GM21825 (cell line): ENCODE data around the gene TRPM8.
A peak's percentile ranks its signal among the peaks of the same experiment; 100 is the strongest.

Experiments
- ATAC-seq: cut with Tn5 transposase; IDR thresholded peaks from one replicate; pipeline ENCODE4 v1.9.1; 2021; ENCODE audit warnings: mild to moderate bottlenecking, moderate library complexity; ENCODE audit not compliant: unreplicated experiment

The TRPM8 gene

GRCh38 chr2:233973786-233974185 lies 56.6 kb downstream of the TRPM8 start:
- no peak for ATAC-seq

GRCh38 chr2:233974530-233975071 lies 57.4 kb downstream of the TRPM8 start:
- ATAC-seq: no peak

- ATAC-seq: no peak
Observed at GRCh38 chr2:233976087-233976486, 58.9 kb downstream of the TRPM8 start.

GRCh38 chr2:233976690-233977294 lies 59.6 kb downstream of the TRPM8 start:
- ATAC-seq: no peak

GRCh38 chr2:233977296-233977837 lies 60.2 kb downstream of the TRPM8 start:
- ATAC-seq: no peak

- ATAC-seq: no peak
Observed at GRCh38 chr2:233979748-233980147, 62.6 kb downstream of the TRPM8 start.

GRCh38 chr2:233980955-233981561 lies 63.9 kb downstream of the TRPM8 start:
- ATAC-seq: no peak

- no peak for ATAC-seq
Observed at GRCh38 chr2:233981574-233982420, 64.6 kb downstream of the TRPM8 start.

- no peak for ATAC-seq
Observed at GRCh38 chr2:233982421-233983121, 65.4 kb downstream of the TRPM8 start.

GRCh38 chr2:233983445-233983844 lies 66.3 kb downstream of the TRPM8 start:
- ATAC-seq: no peak

GRCh38 chr2:233988581-233988980 lies 71.4 kb downstream of the TRPM8 start:
- ATAC-seq: no peak

- no peak for ATAC-seq
Observed at GRCh38 chr2:233989221-233989858, 72.2 kb downstream of the TRPM8 start.

- peak; percentile 78 for ATAC-seq
Observed at GRCh38 chr2:233990261-233990798, 73.2 kb downstream of the TRPM8 start.

- no peak for ATAC-seq
Observed at GRCh38 chr2:233991196-233991595, 74.0 kb downstream of the TRPM8 start.

GRCh38 chr2:233992513-233993217 lies 75.5 kb downstream of the TRPM8 start:
- ATAC-seq: no peak

- no peak for ATAC-seq
Observed at GRCh38 chr2:233993461-233993860, 76.3 kb downstream of the TRPM8 start.

- ATAC-seq: no peak
Observed at GRCh38 chr2:233994151-233994550, 77.0 kb downstream of the TRPM8 start.

GRCh38 chr2:233996000-233996399 lies 78.8 kb downstream of the TRPM8 start:
- ATAC-seq: no peak

GRCh38 chr2:233996461-233996860 lies 79.3 kb downstream of the TRPM8 start:
- no peak for ATAC-seq
